ENCODE results near the gene CHMP5.

Gene CHMP5

GRCh38 chr9:33265211-33265865, 489 bp downstream of the CHMP5 start:
- in situ Hi-C loops (cut with HindIII; ENCODE audit: low pct_ligation_motif_present, low pct_unique_long_range_greater_than_20kb, low sequenced_read_pairs): no loop called here

GRCh38 chr9:33267151-33267767, 2.4 kb downstream of the CHMP5 start:
- in situ Hi-C loops (cut with HindIII; ENCODE audit: low pct_ligation_motif_present, low pct_unique_long_range_greater_than_20kb, low sequenced_read_pairs): no loop called here
- no peak for DNase-seq

More at GRCh38 chr9:33265211-33265865, 489 bp downstream of the CHMP5 start:
- no peak for DNase-seq

GRCh38 chr9:33270146-33270545, 5.3 kb downstream of the CHMP5 start:
- in situ Hi-C loops (cut with HindIII; ENCODE audit: low pct_ligation_motif_present, low pct_unique_long_range_greater_than_20kb, low sequenced_read_pairs): no loop called here
- DNase-seq: no peak

- DNase-seq: peak; percentile 85
- in situ Hi-C loops (cut with HindIII; ENCODE audit: low pct_ligation_motif_present, low pct_unique_long_range_greater_than_20kb, low sequenced_read_pairs): no loop called here
Measured at GRCh38 chr9:33272061-33272460, 7.2 kb downstream of the CHMP5 start.

- DNase-seq: no peak
- in situ Hi-C loops (cut with HindIII; ENCODE audit: low pct_ligation_motif_present, low pct_unique_long_range_greater_than_20kb, low sequenced_read_pairs): no loop called here
Measured at GRCh38 chr9:33273266-33273971, 8.6 kb downstream of the CHMP5 start.

- in situ Hi-C loops (cut with HindIII; ENCODE audit: low pct_ligation_motif_present, low pct_unique_long_range_greater_than_20kb, low sequenced_read_pairs): no loop called here
- peak; percentile 43 for DNase-seq
Measured at GRCh38 chr9:33273972-33274328, 9.1 kb downstream of the CHMP5 start.

- DNase-seq: no peak
- in situ Hi-C loops (cut with HindIII; ENCODE audit: low pct_ligation_motif_present, low pct_unique_long_range_greater_than_20kb, low sequenced_read_pairs): no loop called here
Measured at GRCh38 chr9:33277484-33277883, 12.6 kb downstream of the CHMP5 start.

- in situ Hi-C loops (cut with HindIII; ENCODE audit: low pct_ligation_motif_present, low pct_unique_long_range_greater_than_20kb, low sequenced_read_pairs): no loop called here
- DNase-seq: no peak
Measured at GRCh38 chr9:33285502-33285901, 20.7 kb downstream of the CHMP5 start.

GRCh38 chr9:33287087-33287490, 22.2 kb downstream of the CHMP5 start:
- DNase-seq: peak; percentile 71
- in situ Hi-C loops (cut with HindIII; ENCODE audit: low pct_ligation_motif_present, low pct_unique_long_range_greater_than_20kb, low sequenced_read_pairs): no loop called here

- in situ Hi-C loops (cut with HindIII; ENCODE audit: low pct_ligation_motif_present, low pct_unique_long_range_greater_than_20kb, low sequenced_read_pairs): no loop called here
Measured at GRCh38 chr9:33288235-33288634, 23.4 kb downstream of the CHMP5 start.

GRCh38 chr9:33288828-33289483, 24.1 kb downstream of the CHMP5 start:
- no peak for DNase-seq
- in situ Hi-C loops (cut with HindIII; ENCODE audit: low pct_ligation_motif_present, low pct_unique_long_range_greater_than_20kb, low sequenced_read_pairs): no loop called here

More at GRCh38 chr9:33288235-33288634, 23.4 kb downstream of the CHMP5 start:
- DNase-seq: no peak

- in situ Hi-C loops (cut with HindIII; ENCODE audit: low pct_ligation_motif_present, low pct_unique_long_range_greater_than_20kb, low sequenced_read_pairs): no loop called here
- DNase-seq: no peak
Measured at GRCh38 chr9:33289496-33289895, 24.6 kb downstream of the CHMP5 start.

- in situ Hi-C loops (cut with HindIII; ENCODE audit: low pct_ligation_motif_present, low pct_unique_long_range_greater_than_20kb, low sequenced_read_pairs): no loop called here
- no peak for DNase-seq
Measured at GRCh38 chr9:33289936-33290246, 25.0 kb downstream of the CHMP5 start.

GRCh38 chr9:33290247-33291030, 25.6 kb downstream of the CHMP5 start, which contains the start of gene NFX1:
Gene NFX1 (plus strand): TSS chr9:33290516. CDS start chr9:33290573, 57 bp downstream.
- peak; percentile 97 for DNase-seq
- in situ Hi-C loops (cut with HindIII; ENCODE audit: low pct_ligation_motif_present, low pct_unique_long_range_greater_than_20kb, low sequenced_read_pairs): no loop called here

GRCh38 chr9:33291031-33291397, 26.2 kb downstream of the CHMP5 start:
- DNase-seq: no peak
- in situ Hi-C loops (cut with HindIII; ENCODE audit: low pct_ligation_motif_present, low pct_unique_long_range_greater_than_20kb, low sequenced_read_pairs): no loop called here

GRCh38 chr9:33291901-33292300, 27.1 kb downstream of the CHMP5 start:
- in situ Hi-C loops (cut with HindIII; ENCODE audit: low pct_ligation_motif_present, low pct_unique_long_range_greater_than_20kb, low sequenced_read_pairs): no loop called here
- no peak for DNase-seq

GRCh38 chr9:33293782-33294181, 28.9 kb downstream of the CHMP5 start:
- in situ Hi-C loops (cut with HindIII; ENCODE audit: low pct_ligation_motif_present, low pct_unique_long_range_greater_than_20kb, low sequenced_read_pairs): no loop called here
- DNase-seq: no peak

- DNase-seq: no peak
- in situ Hi-C loops (cut with HindIII; ENCODE audit: low pct_ligation_motif_present, low pct_unique_long_range_greater_than_20kb, low sequenced_read_pairs): no loop called here
Measured at GRCh38 chr9:33294670-33295432, 30.0 kb downstream of the CHMP5 start.
